A549 (cell line): ENCODE results near the gene ZNF683. TPM values are rescaled to one million over a fixed set of nuclear protein-coding genes. Genes with fewer than 3 reads are reported as not detected.

ENCODE experiments used
- ATAC-seq, 2 experiments: fragments of 200-7000 bp in 1 of 2; fragments of >200 bp in 1 of 2; cut with Nextera tagmentation in 1 of 2; cut with Tn5 transposase in 1 of 2; 3 replicates each; pipeline versions ENCODE4 v1.8.0 to v1.9.1; 2018 to 2020; ENCODE audit warnings: mild to moderate bottlenecking in 1 of 2, moderate library complexity in 1 of 2
- CTCF ChIA-PET: fragments of 300-600 bp; sonication (Branson Sonifier 250); formaldehyde crosslinking; extraction: SDS; loops from one replicate; lab custom pipeline; 2021; ENCODE audit warnings: antibody characterized with exemption, inconsistent platforms; lab: Yijun Ruan, JAX
- POLR2A ChIA-PET: fragments of 350-600 bp; formaldehyde crosslinking; extraction: SDS; loops from one replicate; lab custom pipeline; 2021; ENCODE audit warnings: antibody characterized with exemption, inconsistent platforms; lab: Yijun Ruan, JAX
- DNase-seq, 2 experiments: peaks; one replicate each; pipeline versions ENCODE4 v3.0.0 to v3.0.0-alpha.2; 2011 to 2016; ENCODE audit warnings: low read depth in 1 of 2, low spot score in 1 of 2
- FAIRE-seq: peaks from 2 replicates; lab custom pipeline; 2011; peaks lifted over from hg19 to GRCh38; lab: Jason Lieb, UNC
- H3K27ac ChIP-seq, 2 experiments: fragments of >200 bp; sonication (Bioruptor Twin); formaldehyde crosslinking; 3 replicates each; pipeline ENCODE4 v1.5.1; 2016 to 2017
- H3K4me1 ChIP-seq: fragments of >200 bp; sonication (Bioruptor Twin); formaldehyde crosslinking; 3 replicates; pipeline ENCODE4 v1.6.1; 2016
- H3K4me2 ChIP-seq: fragments of >200 bp; sonication (Bioruptor Twin); formaldehyde crosslinking; 3 replicates; pipeline ENCODE4 v1.6.1; 2016
- H3K4me3 ChIP-seq: fragments of >200 bp; sonication (Bioruptor Twin); formaldehyde crosslinking; 3 replicates; pipeline ENCODE4 v1.5.1; 2016
- H3K9me3 ChIP-seq: fragments of >200 bp; sonication (Bioruptor Twin); formaldehyde crosslinking; 3 replicates; pipeline ENCODE4 v1.6.1; 2016
- EP300 ChIP-seq, 2 experiments: fragments of >200 bp; sonication (Bioruptor Twin); formaldehyde crosslinking; IDR thresholded peaks; 2 replicates in 1 of 2; 3 replicates in 1 of 2; pipeline ENCODE4 v1.6.1; 2016 to 2017
- GATA3 ChIP-seq: IDR thresholded peaks from 2 replicates; pipeline ENCODE4 v1.6.1; 2012; ENCODE audit warnings: borderline replicate concordance
- JUNB ChIP-seq: fragments of >200 bp; sonication (Bioruptor Twin); formaldehyde crosslinking; IDR thresholded peaks from 2 replicates; pipeline ENCODE4 v1.6.1; 2016
- NR3C1 ChIP-seq: fragments of >200 bp; sonication (Bioruptor Twin); formaldehyde crosslinking; IDR thresholded peaks from 3 replicates; pipeline ENCODE4 v1.6.1; 2017
- RNF2 ChIP-seq: fragments of 200-600 bp; sonication (generic); IDR thresholded peaks from 2 replicates; pipeline ENCODE4 v1.6.1; 2016; ENCODE audit warnings: low read depth, mild to moderate bottlenecking, antibody characterized with exemption, moderate library complexity, borderline replicate concordance
- TFCP2L1 ChIP-seq: fragments of 250-450 bp; sonication (Bioruptor Pico); IDR thresholded peaks from 2 replicates; pipeline ENCODE4 v1.5.0; 2021; ENCODE audit warnings: mild to moderate bottlenecking
- ZNF302 ChIP-seq: fragments of 250-450 bp; sonication (Bioruptor Pico); IDR thresholded peaks from 2 replicates; pipeline ENCODE4 v1.9.0; 2021; ENCODE audit warnings: inconsistent platforms, mild to moderate bottlenecking, moderate library complexity
- WGBS: methylation state at CpG from one replicate; pipeline ENCODE4 v1.1.6; 2017; ENCODE audit errors: missing lambda C conversion rate; 5-methylcytosine and 5-hydroxymethylcytosine counted together
- polyA plus RNA-seq, 4 experiments: library from polyadenylated mRNA; depleted of rRNA in 3 of 4; stranded (reverse); fragments of >200 nt; fragmentation: RNase III in 1 of 4; extraction: RNeasy Plus Mini Kit Qiagen cat#74134 plus additional on column Dnase treatment in 1 of 4; gene quantifications; 2 replicates in 3 of 4; 3 replicates in 1 of 4; pipeline ENCODE4 v1.2.3, GENCODE V29; 2011 to 2017
- TF ChIP-seq, protein P1 (sequence below): fragments of >200 bp; sonication (Bioruptor Twin); formaldehyde crosslinking; IDR thresholded peaks from 3 replicates; pipeline ENCODE4 v1.5.1; 2016
- TF ChIP-seq, protein P2 (sequence below): fragments of 150-350 bp; IDR thresholded peaks from 2 replicates; pipeline ENCODE4 v1.6.1; 2014; ENCODE audit warnings: low read depth, mild to moderate bottlenecking, low read length
- TF ChIP-seq, protein P3 (sequence below): fragments of 250-450 bp; sonication (Bioruptor Pico); IDR thresholded peaks from 2 replicates; pipeline ENCODE4 v1.5.0; 2021; ENCODE audit warnings: mild to moderate bottlenecking, moderate library complexity, borderline replicate concordance
- TF ChIP-seq, protein P4 (sequence below): fragments of >200 bp; sonication (Bioruptor Twin); formaldehyde crosslinking; IDR thresholded peaks from 2 replicates; pipeline ENCODE4 v1.6.1; 2016
- TF ChIP-seq, protein P5 (sequence below): fragments of 450-650 bp; IDR thresholded peaks from 2 replicates; pipeline ENCODE4 v1.6.1; 2014; ENCODE audit warnings: antibody characterized with exemption

ZNF683 gene
- polyA plus RNA-seq, 2 of the 4 experiments (the other 2 are of a cell fraction): not detected

DNA sequence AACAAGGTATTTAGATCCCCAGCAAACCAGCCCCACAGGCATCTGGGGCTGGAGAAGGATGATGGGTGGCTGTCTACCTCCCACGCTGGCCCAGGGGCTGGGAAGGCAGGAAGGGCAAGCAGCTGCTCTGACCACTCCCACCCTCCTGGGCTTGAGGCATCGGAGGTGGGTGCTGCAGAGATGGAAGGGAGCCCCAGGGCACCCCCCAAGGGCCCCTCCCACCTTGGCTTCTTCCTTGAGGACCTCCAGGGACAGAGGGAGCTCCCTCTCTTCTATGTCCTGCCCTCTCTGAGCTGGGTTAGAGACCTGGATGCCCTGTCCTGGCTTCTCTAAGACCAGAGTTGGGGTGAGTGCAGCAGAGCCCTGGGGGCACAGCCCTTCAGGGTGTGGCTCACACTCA, 51.7 kb downstream of the ZNF683 start:
- Histone ChIP-seq H3K4me1 (0 out of 3 replicates have a peak, but pooled peaks cover 5% of the 10 kb centered on the region), H3K4me3 (no peak overlapping the region), H3K27ac (peak overlapping the region in 1 of 2 experiments; percentile 67; a peak in 2 of 6 replicates), H3K9me3 (no peaks in the 10 kb centered on the region), H3K4me2 (peak overlapping the region; percentile 37; the same call in 1 of the 3 replicates)
- CTCF ChIA-PET: interaction anchor here (0.6 to 14.3 kb wide), 21 partner anchors 11 to 695 kb away, joined by 3 to 128 read pairs (median 12); partner anchors contain the start of gene SH3BGRL3
- FAIRE-seq: no peak
- POLR2A ChIA-PET: no interaction called here
- peak; percentile 7 to 30; a peak in 2 of 6 replicates for ATAC-seq
- 50% methylated on average over 2 of the region's 2 CpGs for WGBS
- no peak for DNase-seq
- no peak for TF ChIP-seq ZNF302 (CRISPR knock-in tag)
- no peak for TF ChIP-seq JUNB
- no peak for TF ChIP-seq GATA3

DNA sequence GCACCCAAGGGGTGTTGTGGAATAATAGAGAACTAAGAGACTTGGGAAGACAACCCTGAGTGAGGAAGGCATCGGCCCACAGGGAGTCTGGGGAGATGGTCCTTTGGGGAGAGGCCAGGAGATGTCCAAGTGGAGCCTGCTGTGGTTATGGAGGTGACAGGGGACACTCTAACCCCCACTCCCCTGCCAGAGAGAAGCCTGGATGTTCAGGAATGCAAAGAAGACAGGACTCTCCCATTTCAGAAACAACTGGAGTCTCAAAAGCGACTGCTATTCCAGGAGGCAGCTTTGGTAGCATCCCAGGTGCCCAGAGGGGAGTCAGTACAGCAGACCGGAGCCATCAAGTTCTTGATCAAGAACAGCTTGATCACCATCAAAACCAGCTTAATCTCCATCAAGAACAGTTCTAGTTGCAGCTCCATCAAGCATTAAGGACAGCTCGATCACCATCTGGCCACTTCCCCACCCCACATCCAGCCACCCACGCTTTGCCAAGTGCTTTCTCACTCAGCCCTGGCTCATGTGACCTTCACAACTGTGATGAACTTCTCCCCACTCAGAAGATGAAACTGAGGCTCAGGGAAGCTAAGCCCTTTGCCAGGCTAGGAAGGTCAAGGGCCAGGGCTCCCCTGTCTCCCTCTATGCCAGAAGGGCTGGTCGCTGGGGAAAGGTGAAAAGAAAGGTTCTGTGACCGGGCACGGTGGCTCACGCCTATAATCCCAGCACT, 54.0 kb downstream of the ZNF683 start:
- H3K27ac ChIP-seq: no peak overlapping the region
- no peak overlapping the region for H3K4me2 ChIP-seq
- ATAC-seq (no peak), DNase-seq (no peak), FAIRE-seq (no peak)
- no peak for TF ChIP-seq TFCP2L1
- no peaks in the 10 kb centered on the region for H3K9me3 ChIP-seq
- H3K4me1 ChIP-seq: 0 out of 3 replicates have a peak, but pooled peaks cover 5% of the 10 kb centered on the region
- POLR2A ChIA-PET: no interaction called here
- WGBS: 86% methylated on average over 9 of the region's 9 CpGs
- no peak overlapping the region for H3K4me3 ChIP-seq
- CTCF ChIA-PET: interaction anchor here (0.6 to 14.3 kb wide), 9 partner anchors 12 to 155 kb away, joined by 3 to 128 read pairs (median 3); partner anchors contain the start of genes SH3BGRL3 and UBXN11

DNA sequence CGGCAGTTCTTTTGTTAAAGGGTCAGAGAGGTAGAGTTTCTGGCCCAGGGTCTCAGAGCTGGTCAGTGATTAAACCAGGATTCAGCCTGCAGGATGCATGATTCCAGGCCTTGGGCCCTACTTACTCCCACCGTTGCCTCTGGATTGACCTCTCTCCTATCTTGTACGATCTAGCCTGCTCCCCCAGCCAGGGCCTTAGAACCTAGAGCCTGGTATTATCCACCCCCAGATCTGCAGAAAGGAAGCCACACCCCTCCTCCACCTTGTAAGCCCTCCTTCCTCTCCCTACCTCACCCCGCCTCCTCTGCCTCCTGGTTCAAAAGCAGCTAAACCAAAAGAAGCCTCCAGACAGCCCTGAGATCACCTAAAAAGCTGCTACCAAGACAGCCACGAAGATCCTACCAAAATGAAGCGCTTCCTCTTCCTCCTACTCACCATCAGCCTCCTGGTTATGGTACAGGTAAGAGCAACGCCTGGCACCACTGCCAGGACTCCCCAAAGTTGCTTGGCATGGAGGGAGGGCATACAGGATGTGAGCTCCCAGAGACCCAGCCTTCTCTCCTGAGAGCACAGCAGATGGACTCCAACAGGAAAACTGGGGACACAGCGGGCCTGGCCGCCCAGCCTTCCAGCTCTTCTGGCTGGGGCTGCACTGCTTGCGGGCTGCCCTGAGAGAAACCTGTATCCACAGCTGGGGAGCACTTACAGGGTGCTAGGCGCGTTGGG, 54.8 kb downstream of the ZNF683 start, which contains the start of gene CD52:
TSS of gene CD52 (plus strand) at position 347 of the 726 bp plus-strand sequence. CDS start at position 407, 60 bp downstream.
- H3K4me1 ChIP-seq: 0 out of 3 replicates have a peak, but pooled peaks cover 5% of the 10 kb centered on the region
- H3K27ac ChIP-seq: no peak within 1 kb of the TSS
- H3K4me3 ChIP-seq: no peak within 1 kb of the TSS
- ATAC-seq (no peak), DNase-seq (no peak), FAIRE-seq (no peak)
- CTCF ChIA-PET: interaction anchor here (0.6 to 14.3 kb wide), 7 partner anchors 11 to 154 kb away, joined by 3 to 128 read pairs (median 3); partner anchors contain the start of genes SH3BGRL3 and UBXN11
- H3K4me2 ChIP-seq: no peak within 1 kb of the TSS
- POLR2A ChIA-PET: no interaction called here
- 79% methylated on average over 8 of the region's 12 CpGs for WGBS
- TF ChIP-seq, protein P1, sequence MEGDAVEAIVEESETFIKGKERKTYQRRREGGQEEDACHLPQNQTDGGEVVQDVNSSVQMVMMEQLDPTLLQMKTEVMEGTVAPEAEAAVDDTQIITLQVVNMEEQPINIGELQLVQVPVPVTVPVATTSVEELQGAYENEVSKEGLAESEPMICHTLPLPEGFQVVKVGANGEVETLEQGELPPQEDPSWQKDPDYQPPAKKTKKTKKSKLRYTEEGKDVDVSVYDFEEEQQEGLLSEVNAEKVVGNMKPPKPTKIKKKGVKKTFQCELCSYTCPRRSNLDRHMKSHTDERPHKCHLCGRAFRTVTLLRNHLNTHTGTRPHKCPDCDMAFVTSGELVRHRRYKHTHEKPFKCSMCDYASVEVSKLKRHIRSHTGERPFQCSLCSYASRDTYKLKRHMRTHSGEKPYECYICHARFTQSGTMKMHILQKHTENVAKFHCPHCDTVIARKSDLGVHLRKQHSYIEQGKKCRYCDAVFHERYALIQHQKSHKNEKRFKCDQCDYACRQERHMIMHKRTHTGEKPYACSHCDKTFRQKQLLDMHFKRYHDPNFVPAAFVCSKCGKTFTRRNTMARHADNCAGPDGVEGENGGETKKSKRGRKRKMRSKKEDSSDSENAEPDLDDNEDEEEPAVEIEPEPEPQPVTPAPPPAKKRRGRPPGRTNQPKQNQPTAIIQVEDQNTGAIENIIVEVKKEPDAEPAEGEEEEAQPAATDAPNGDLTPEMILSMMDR: no peak
- TF ChIP-seq EP300 (IDR thresholded peaks at IDR 0.05) (no peak), GATA3 (no peak), NR3C1 (no peak), JUNB (no peak), RNF2 (no peak)
- TF ChIP-seq, protein P2, sequence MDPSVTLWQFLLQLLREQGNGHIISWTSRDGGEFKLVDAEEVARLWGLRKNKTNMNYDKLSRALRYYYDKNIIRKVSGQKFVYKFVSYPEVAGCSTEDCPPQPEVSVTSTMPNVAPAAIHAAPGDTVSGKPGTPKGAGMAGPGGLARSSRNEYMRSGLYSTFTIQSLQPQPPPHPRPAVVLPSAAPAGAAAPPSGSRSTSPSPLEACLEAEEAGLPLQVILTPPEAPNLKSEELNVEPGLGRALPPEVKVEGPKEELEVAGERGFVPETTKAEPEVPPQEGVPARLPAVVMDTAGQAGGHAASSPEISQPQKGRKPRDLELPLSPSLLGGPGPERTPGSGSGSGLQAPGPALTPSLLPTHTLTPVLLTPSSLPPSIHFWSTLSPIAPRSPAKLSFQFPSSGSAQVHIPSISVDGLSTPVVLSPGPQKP: no peak
- TF ChIP-seq, protein P3, sequence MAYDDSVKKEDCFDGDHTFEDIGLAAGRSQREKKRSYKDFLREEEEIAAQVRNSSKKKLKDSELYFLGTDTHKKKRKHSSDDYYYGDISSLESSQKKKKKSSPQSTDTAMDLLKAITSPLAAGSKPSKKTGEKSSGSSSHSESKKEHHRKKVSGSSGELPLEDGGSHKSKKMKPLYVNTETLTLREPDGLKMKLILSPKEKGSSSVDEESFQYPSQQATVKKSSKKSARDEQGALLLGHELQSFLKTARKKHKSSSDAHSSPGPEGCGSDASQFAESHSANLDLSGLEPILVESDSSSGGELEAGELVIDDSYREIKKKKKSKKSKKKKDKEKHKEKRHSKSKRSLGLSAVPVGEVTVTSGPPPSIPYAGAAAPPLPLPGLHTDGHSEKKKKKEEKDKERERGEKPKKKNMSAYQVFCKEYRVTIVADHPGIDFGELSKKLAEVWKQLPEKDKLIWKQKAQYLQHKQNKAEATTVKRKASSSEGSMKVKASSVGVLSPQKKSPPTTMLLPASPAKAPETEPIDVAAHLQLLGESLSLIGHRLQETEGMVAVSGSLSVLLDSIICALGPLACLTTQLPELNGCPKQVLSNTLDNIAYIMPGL (CRISPR knock-in tag): no peak
- TF ChIP-seq, protein P4, sequence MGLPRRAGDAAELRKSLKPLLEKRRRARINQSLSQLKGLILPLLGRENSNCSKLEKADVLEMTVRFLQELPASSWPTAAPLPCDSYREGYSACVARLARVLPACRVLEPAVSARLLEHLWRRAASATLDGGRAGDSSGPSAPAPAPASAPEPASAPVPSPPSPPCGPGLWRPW: no peak
- TF ChIP-seq, protein P5, sequence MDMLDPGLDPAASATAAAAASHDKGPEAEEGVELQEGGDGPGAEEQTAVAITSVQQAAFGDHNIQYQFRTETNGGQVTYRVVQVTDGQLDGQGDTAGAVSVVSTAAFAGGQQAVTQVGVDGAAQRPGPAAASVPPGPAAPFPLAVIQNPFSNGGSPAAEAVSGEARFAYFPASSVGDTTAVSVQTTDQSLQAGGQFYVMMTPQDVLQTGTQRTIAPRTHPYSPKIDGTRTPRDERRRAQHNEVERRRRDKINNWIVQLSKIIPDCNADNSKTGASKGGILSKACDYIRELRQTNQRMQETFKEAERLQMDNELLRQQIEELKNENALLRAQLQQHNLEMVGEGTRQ: no peak
- no peaks in the 10 kb centered on the region for H3K9me3 ChIP-seq
